Effector memory CD4-positive, alpha-beta T cell (primary cell): ENCODE measurements around the gene ZBTB20.

ENCODE experiments used
- DNase-seq, 3 donors: peaks; one replicate each; pipeline ENCODE4 v3.0.0-alpha.2; 2020
- H3K27ac ChIP-seq: 2 replicates; pipeline ENCODE4 v1.7.0; 2013; ENCODE audit warnings: mild to moderate bottlenecking, low read length, moderate library complexity; ENCODE audit not compliant: insufficient read depth, poor library complexity, severe bottlenecking
- H3K27me3 ChIP-seq: replicated peaks from 2 replicates; pipeline ENCODE4 v1.7.0; 2013; ENCODE audit warnings: mild to moderate bottlenecking, low read length; ENCODE audit not compliant: insufficient read depth, control insufficient read depth, poor library complexity, severe bottlenecking
- H3K36me3 ChIP-seq: 2 replicates; pipeline ENCODE4 v1.7.0; 2013; ENCODE audit warnings: mild to moderate bottlenecking, low read length, moderate library complexity; ENCODE audit not compliant: control insufficient read depth, insufficient read depth
- H3K4me1 ChIP-seq: 2 replicates; pipeline ENCODE4 v1.7.0; 2013; ENCODE audit warnings: low read length, mild to moderate bottlenecking; ENCODE audit not compliant: control insufficient read depth, insufficient read depth, poor library complexity, severe bottlenecking
- H3K4me3 ChIP-seq: 2 replicates; pipeline ENCODE4 v1.7.0; 2013; ENCODE audit warnings: low read length, low read depth, mild to moderate bottlenecking; ENCODE audit not compliant: insufficient read depth, poor library complexity, severe bottlenecking
- H3K9me3 ChIP-seq: 2 replicates; pipeline ENCODE4 v1.7.0; 2013; ENCODE audit warnings: mild to moderate bottlenecking, low read length, moderate library complexity; ENCODE audit not compliant: control insufficient read depth

The ZBTB20 gene

GRCh38 chr3:114800272-114801031 is 346.6 kb downstream of the ZBTB20 start:
- DNase-seq, result no peak
- Histone ChIP-seq H3K4me1 (no peaks in the 10 kb centered on the region), H3K9me3 (no peaks in the 10 kb centered on the region), H3K27ac (no peak overlapping the region), H3K4me3 (no peak overlapping the region), H3K36me3 (no peaks in the 10 kb centered on the region), H3K27me3 (no peaks in the 10 kb centered on the region)

GRCh38 chr3:114799816-114800215 is 347.3 kb downstream of the ZBTB20 start:
- Histone ChIP-seq H3K27me3 (no peaks in the 10 kb centered on the region), H3K4me1 (no peaks in the 10 kb centered on the region), H3K27ac (no peak overlapping the region), H3K4me3 (no peak overlapping the region), H3K36me3 (no peaks in the 10 kb centered on the region), H3K9me3 (no peaks in the 10 kb centered on the region)
- no peak for DNase-seq

- no peak for DNase-seq
- H3K4me1 ChIP-seq, result no peaks in the 10 kb centered on the region
- H3K27me3 ChIP-seq, result no peaks in the 10 kb centered on the region
- no peaks in the 10 kb centered on the region for H3K36me3 ChIP-seq
- H3K27ac ChIP-seq, result no peak overlapping the region
- no peak overlapping the region for H3K4me3 ChIP-seq
- no peaks in the 10 kb centered on the region for H3K9me3 ChIP-seq
These were observed 350.3 kb downstream of the ZBTB20 start for GRCh38 chr3:114796796-114797195.

- no peak for DNase-seq
- no peaks in the 10 kb centered on the region for H3K4me1 ChIP-seq
- H3K9me3 ChIP-seq, result no peaks in the 10 kb centered on the region
- H3K36me3 ChIP-seq, result no peaks in the 10 kb centered on the region
- H3K27ac ChIP-seq, result no peak overlapping the region
- H3K27me3 ChIP-seq, result no peaks in the 10 kb centered on the region
- H3K4me3 ChIP-seq, result no peak overlapping the region
These were observed 352.0 kb downstream of the ZBTB20 start for GRCh38 chr3:114794894-114795630.

- Histone ChIP-seq H3K27me3 (no peaks in the 10 kb centered on the region), H3K4me1 (no peaks in the 10 kb centered on the region), H3K36me3 (no peaks in the 10 kb centered on the region)
These were observed 354.7 kb downstream of the ZBTB20 start for GRCh38 chr3:114792159-114792918.

GRCh38 chr3:114790752-114791151 is 356.3 kb downstream of the ZBTB20 start:
- DNase-seq, result no peak
- H3K27me3 ChIP-seq, result no peaks in the 10 kb centered on the region
- H3K27ac ChIP-seq, result no peak overlapping the region
- no peaks in the 10 kb centered on the region for H3K36me3 ChIP-seq
- H3K4me3 ChIP-seq, result no peak overlapping the region
- no peaks in the 10 kb centered on the region for H3K4me1 ChIP-seq
- no peaks in the 10 kb centered on the region for H3K9me3 ChIP-seq

More at GRCh38 chr3:114792159-114792918, 354.7 kb downstream of the ZBTB20 start:
- no peak overlapping the region for H3K27ac ChIP-seq
- H3K4me3 ChIP-seq, result no peak overlapping the region
- no peak for DNase-seq
- H3K9me3 ChIP-seq, result no peaks in the 10 kb centered on the region

GRCh38 chr3:114789803-114790202 is 357.3 kb downstream of the ZBTB20 start:
- no peaks in the 10 kb centered on the region for H3K36me3 ChIP-seq
- H3K9me3 ChIP-seq, result no peaks in the 10 kb centered on the region
- no peaks in the 10 kb centered on the region for H3K27me3 ChIP-seq
- no peak for DNase-seq
- no peak overlapping the region for H3K27ac ChIP-seq
- no peaks in the 10 kb centered on the region for H3K4me1 ChIP-seq
- no peak overlapping the region for H3K4me3 ChIP-seq

- Histone ChIP-seq H3K4me1 (no peaks in the 10 kb centered on the region), H3K27me3 (no peaks in the 10 kb centered on the region), H3K36me3 (no peaks in the 10 kb centered on the region), H3K9me3 (peaks cover 3% of the 10 kb centered on the region), H3K4me3 (no peak overlapping the region), H3K27ac (no peak overlapping the region)
- DNase-seq, result no peak
These were observed 371.7 kb downstream of the ZBTB20 start for GRCh38 chr3:114775395-114775794.

- Histone ChIP-seq H3K27ac (no peak overlapping the region), H3K27me3 (no peaks in the 10 kb centered on the region), H3K4me3 (no peak overlapping the region), H3K4me1 (no peaks in the 10 kb centered on the region), H3K9me3 (peaks cover 3% of the 10 kb centered on the region), H3K36me3 (no peaks in the 10 kb centered on the region)
- DNase-seq, result no peak
These were observed 376.2 kb downstream of the ZBTB20 start for GRCh38 chr3:114770874-114771273.

GRCh38 chr3:114764056-114764492 is 383.0 kb downstream of the ZBTB20 start:
- Histone ChIP-seq H3K27ac (no peak overlapping the region), H3K4me1 (no peaks in the 10 kb centered on the region), H3K4me3 (no peak overlapping the region), H3K36me3 (no peaks in the 10 kb centered on the region), H3K27me3 (no peaks in the 10 kb centered on the region), H3K9me3 (no peaks in the 10 kb centered on the region)
- no peak for DNase-seq
